Esophagus muscularis mucosa (tissue), 4 donors: Measurements from ENCODE around the gene FCRLA. TPM values are rescaled to one million over a fixed set of nuclear protein-coding genes. Genes with fewer than 3 reads are reported as not detected.

ENCODE experiments used
- DNase-seq: peaks from one replicate; pipeline ENCODE4 v3.0.0-alpha.2; 2017; ENCODE audit errors: extremely low spot score
- H3K27ac ChIP-seq, 4 donors: fragments of 200-600 bp; sonication (generic); replicated peaks in 1 of 4; 1 replicate in 3 of 4; 2 replicates in 1 of 4; pipeline ENCODE4 v1.5.1; 2016 to 2019; ENCODE audit warnings: mild to moderate bottlenecking in 1 of 4
- H3K27me3 ChIP-seq, 4 donors: fragments of 200-600 bp; sonication (generic); one replicate each; pipeline versions ENCODE4 v1.5.1 to v1.6.0; 2016 to 2019
- H3K36me3 ChIP-seq, 4 donors: fragments of 200-600 bp; sonication (generic); one replicate each; pipeline ENCODE4 v1.5.1; 2016 to 2019
- H3K4me1 ChIP-seq, 4 donors: fragments of 200-600 bp; sonication (generic); one replicate each; pipeline ENCODE4 v1.5.1; 2016 to 2019
- H3K4me3 ChIP-seq, 4 donors: fragments of 200-600 bp; sonication (generic); 1 replicate in 2 of 4; 2 replicates in 2 of 4; pipeline ENCODE4 v1.5.1; 2016 to 2019; ENCODE audit warnings: mild to moderate bottlenecking in 4 of 4, moderate library complexity in 1 of 4
- H3K9me3 ChIP-seq, 4 donors: fragments of 200-600 bp; sonication (generic); 1 replicate in 3 of 4; 2 replicates in 1 of 4; pipeline ENCODE4 v1.5.1; 2016 to 2019
- CTCF ChIP-seq, 3 experiments: fragments of 200-600 bp in 2 of 3; fragments of 450-650 bp in 1 of 3; sonication (generic) in 2 of 3; IDR thresholded peaks; one replicate each; pipeline ENCODE4 v1.5.1; 2017 to 2019; ENCODE audit warnings: antibody characterized with exemption in 3 of 3, mild to moderate bottlenecking in 2 of 3, moderate library complexity in 1 of 3
- EP300 ChIP-seq: sonication (generic); formaldehyde crosslinking; IDR thresholded peaks from one replicate; pipeline ENCODE4 v1.6.1; 2017; ENCODE audit warnings: antibody characterized with exemption
- POLR2AphosphoS5 ChIP-seq, 2 donors: sonication (generic); formaldehyde crosslinking; IDR thresholded peaks; one replicate each; pipeline ENCODE4 v1.6.1; 2017; ENCODE audit warnings: antibody characterized with exemption in 2 of 2
- WGBS: methylation state at CpG from one replicate; pipeline ENCODE4 v1.1.5; 2018; 5-methylcytosine and 5-hydroxymethylcytosine counted together
- intact Hi-C: fragments of 100-400 bp; cut with DNase I; formaldehyde crosslinking; loops from one replicate; pipeline ENCODE4 v1.15.1; 2023
- small RNA-seq, 3 donors: library from RNA; depleted of rRNA; stranded (forward); fragments of <200 nt; gene quantifications; one replicate each; pipeline ENCODE3, GENCODE V24; 2016
- total RNA-seq, 4 donors: library from RNA; depleted of rRNA; stranded (reverse); fragments of >200 nt; gene quantifications; one replicate each; pipeline versions ENCODE4 v1.1.0 to v1.2.1, GENCODE V29; 2016

Gene FCRLA
- total RNA-seq, 4 donors from 2014 or later: 0.33 to 0.75 TPM; not detected in 2

GRCh38 chr1:161763522-161764098, 56.6 kb downstream of the FCRLA start:
- intact Hi-C loops: no loop called here
- Histone ChIP-seq H3K4me3 (no peak overlapping the region), H3K4me1 (peaks cover 19 to 25% (median 22%) of the 10 kb centered on the region in 4 donors), H3K27ac (no peak overlapping the region), H3K9me3 (no peaks in the 10 kb centered on the region), H3K27me3 (no peaks in the 10 kb centered on the region), H3K36me3 (peaks cover 0 to 15% (median 8%) of the 10 kb centered on the region in 4 donors)
- WGBS: 75% methylated on average over 7 of the region's 7 CpGs
- no peak for DNase-seq
- peak; percentile 9 to 43 (median 15) for TF ChIP-seq CTCF (IDR thresholded peaks at IDR 0.05)
- TF ChIP-seq POLR2AphosphoS5 (IDR thresholded peaks at IDR 0.05): no peak
- no peak for TF ChIP-seq EP300

Small RNA genes lying within 50 kb of the gene (small RNA-seq; reads per million reads assigned to genes)
- gene RF00019: 0 reads per million in 3 donors
- gene RN7SL466P: 0 reads per million in 3 donors

Other genes starting within 250 kb of the FCRLA start
- 10 to 100 TPM; 19.0 to 89.0 (median 31.2) TPM for gene FCGR2A, start 201.8 kb upstream of the FCRLA start, total RNA-seq
- 1 to 10 TPM; 1.8 to 6.5 (median 3.3) TPM for gene HSPA6, start 182.7 kb upstream of the FCRLA start, total RNA-seq
- gene FCGR3A, start 157.4 kb upstream of the FCRLA start, total RNA-seq: 10 to 100 TPM in 2 of 4 donors, 1 to 10 TPM in 2; 7.6 to 18.7 (median 10.2) TPM
- gene FCGR3B, start 76.1 kb upstream of the FCRLA start, total RNA-seq: 1 to 10 TPM in 2 of 4 donors, under 1 TPM in 1, not detected in 1; 0.17 to 5.0 (median 2.1) TPM
- gene FCGR2B, start 44.1 kb upstream of the FCRLA start, total RNA-seq: 10 to 100 TPM; 12.7 to 39.8 (median 27.0) TPM
- gene FCRLB, start 14.3 kb downstream of the FCRLA start, total RNA-seq: 1 to 10 TPM in 1 of 4 donors, under 1 TPM in 2, not detected in 1; 0.34 to 1.3 (median 0.65) TPM
- gene DUSP12, start 42.6 kb downstream of the FCRLA start, total RNA-seq: 10 to 100 TPM; 12.5 to 26.1 (median 22.8) TPM
- 10 to 100 TPM; 24.5 to 30.6 (median 27.4) TPM for gene ATF6, start 59.1 kb downstream of the FCRLA start, total RNA-seq